ENCODE measurements around the gene OR4K2. TPM values are rescaled to one million over a fixed set of nuclear protein-coding genes. Genes with fewer than 3 reads are reported as not detected.

Gene OR4K2
- total RNA-seq, 1 donor from 2014 or later, result not detected

- H3K27me3 ChIP-seq (ENCODE audit: control insufficient read depth, insufficient read depth, low read length), result no peaks in the 10 kb centered on the region
- no peak for DNase-seq (ENCODE audit: low read depth)
- no peak within 1 kb of the TSS for H3K4me3 ChIP-seq (ENCODE audit: low read depth, low read length)
- FAIRE-seq, result no peak
- no peaks in the 10 kb centered on the region for H3K36me3 ChIP-seq (ENCODE audit: control insufficient read depth, insufficient read depth, low read length)
- no peak for TF ChIP-seq CTCF (IDR thresholded peaks at IDR 0.05; ENCODE audit: insufficient read depth, low read length, severe bottlenecking)
These were observed 45.2 kb downstream of the OR4K2 start, which contains the start of gene OR4K5 for GRCh38 chr14:19920021-19920657. OR4K5 (plus strand) TSS chr14:19920607; CDS start chr14:19920607, 0 bp downstream.

GRCh38 chr14:19930617-19931016 is 55.7 kb downstream of the OR4K2 start, which contains the start of gene OR4K1:
OR4K1 (plus strand) TSS chr14:19930917; CDS start chr14:19935667, 4,750 bp downstream.
- FAIRE-seq, result no peak

More at GRCh38 chr14:19930617-19931016, 55.7 kb downstream of the OR4K2 start, which contains the start of gene OR4K1:
- Histone ChIP-seq H3K36me3 (ENCODE audit: control insufficient read depth, insufficient read depth, low read length) (no peaks in the 10 kb centered on the region), H3K4me3 (ENCODE audit: low read depth, low read length) (no peak within 1 kb of the TSS), H3K27me3 (ENCODE audit: control insufficient read depth, insufficient read depth, low read length) (no peaks in the 10 kb centered on the region)
- DNase-seq (ENCODE audit: low read depth), result no peak
- no peak for TF ChIP-seq CTCF (IDR thresholded peaks at IDR 0.05; ENCODE audit: insufficient read depth, low read length, severe bottlenecking)

Other genes with a start within 250 kb of the OR4K2 start
- gene OR11H2, start 161.3 kb upstream of the OR4K2 start, total RNA-seq, result not detected in 2 replicates
- not detected in 2 replicates for gene OR4Q3, start 131.6 kb upstream of the OR4K2 start, total RNA-seq
- not detected in 2 replicates for gene OR4M1, start 101.6 kb upstream of the OR4K2 start, total RNA-seq
- gene OR4N2, start 71.4 kb upstream of the OR4K2 start, total RNA-seq, result not detected in 2 replicates
- gene OR4K5, start 45.5 kb downstream of the OR4K2 start, total RNA-seq, result not detected in 2 replicates
- gene OR4K1, start 55.8 kb downstream of the OR4K2 start, total RNA-seq, result not detected in 2 replicates
- gene OR4K15, start 100.4 kb downstream of the OR4K2 start, total RNA-seq, result not detected in 2 replicates
- gene OR4Q2, start 127.0 kb downstream of the OR4K2 start, total RNA-seq, result not detected in 2 replicates
- not detected in 2 replicates for gene OR4K14, start 144.2 kb downstream of the OR4K2 start, total RNA-seq
- not detected in 2 replicates for gene OR4K13, start 160.9 kb downstream of the OR4K2 start, total RNA-seq
- gene OR4L1, start 184.9 kb downstream of the OR4K2 start, total RNA-seq, result not detected in 2 replicates
- gene OR4K17, start 235.6 kb downstream of the OR4K2 start, total RNA-seq, result not detected in 2 replicates